GM19468 (cell line): ENCODE results near the gene FBXW8.

Source experiments
- ATAC-seq: cut with Tn5 transposase; IDR thresholded peaks from one replicate; pipeline ENCODE4 v1.9.1; 2021; ENCODE audit warnings: mild to moderate bottlenecking, moderate library complexity, moderate number of reproducible peaks; ENCODE audit not compliant: unreplicated experiment; ENCODE audit errors: extremely low read depth

FBXW8 gene

DNA sequence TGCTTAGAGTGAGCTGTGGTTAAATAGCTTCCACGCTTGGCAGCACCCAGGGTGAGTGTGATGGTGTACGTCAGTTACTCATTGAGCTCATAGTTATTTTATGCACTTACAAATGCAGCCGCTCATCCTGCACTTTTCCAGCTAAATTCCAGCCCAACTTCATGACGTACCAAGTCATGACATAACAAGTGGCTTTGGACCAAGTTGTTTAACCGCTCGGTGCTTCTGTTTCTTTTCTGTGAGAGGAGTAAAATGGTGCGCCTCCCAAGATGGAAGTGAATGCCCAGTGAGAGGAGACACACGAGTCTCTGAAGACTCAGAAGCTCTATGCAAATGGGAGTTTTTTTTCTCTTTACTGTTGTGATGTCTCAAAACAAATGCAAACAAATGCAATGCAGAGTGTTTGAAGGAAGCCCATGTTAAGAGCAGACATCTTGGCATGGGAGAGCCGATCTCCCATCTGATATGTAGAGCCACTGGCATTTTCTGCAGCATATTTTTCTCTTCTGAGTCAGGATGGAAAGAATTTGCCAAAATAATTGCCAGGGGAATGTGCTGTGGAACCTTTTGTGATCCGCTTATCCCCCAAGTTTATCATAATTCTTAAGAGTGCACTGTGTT, 72.2 kb downstream of the FBXW8 start:
- ATAC-seq, result no peak

DNA sequence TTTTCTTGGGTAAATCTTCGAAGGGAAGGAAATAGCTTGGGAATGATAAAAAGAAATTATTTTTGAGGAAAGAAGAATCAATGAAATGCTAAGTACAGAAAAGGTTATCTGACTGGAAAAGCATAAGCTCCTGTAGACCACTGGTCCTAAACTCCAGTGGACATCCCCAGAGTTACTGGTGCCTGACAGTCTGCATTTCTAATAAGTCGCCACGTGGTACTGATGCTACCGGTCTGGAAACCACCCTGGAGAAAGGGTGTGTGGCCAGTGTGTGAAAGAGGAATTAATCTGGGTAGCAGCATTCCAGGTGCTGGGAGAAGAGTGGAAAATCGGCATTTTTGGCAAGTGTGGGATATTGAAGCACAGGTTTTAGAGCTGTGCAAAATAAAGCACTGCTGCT, 73.3 kb downstream of the FBXW8 start:
- no peak for ATAC-seq

DNA sequence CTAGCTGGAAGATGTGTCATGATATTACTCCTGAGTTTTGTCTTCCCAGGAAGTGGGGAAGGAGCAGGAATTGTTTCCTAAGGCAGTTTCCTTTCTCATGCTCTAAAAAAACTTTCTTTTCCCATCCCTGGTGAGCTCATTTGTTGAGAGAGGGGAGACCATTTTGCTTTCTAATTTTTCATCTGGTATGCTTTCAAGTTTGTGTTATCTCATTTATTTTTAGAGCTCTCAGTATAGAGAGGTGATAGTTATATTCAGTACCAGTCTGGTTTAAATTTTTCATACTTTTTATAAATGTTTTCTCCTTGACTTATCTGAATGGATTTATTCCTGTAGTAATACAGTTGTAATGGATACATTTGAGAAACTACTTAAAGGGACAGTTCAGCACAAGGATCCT, 79.6 kb downstream of the FBXW8 start:
- no peak for ATAC-seq

DNA sequence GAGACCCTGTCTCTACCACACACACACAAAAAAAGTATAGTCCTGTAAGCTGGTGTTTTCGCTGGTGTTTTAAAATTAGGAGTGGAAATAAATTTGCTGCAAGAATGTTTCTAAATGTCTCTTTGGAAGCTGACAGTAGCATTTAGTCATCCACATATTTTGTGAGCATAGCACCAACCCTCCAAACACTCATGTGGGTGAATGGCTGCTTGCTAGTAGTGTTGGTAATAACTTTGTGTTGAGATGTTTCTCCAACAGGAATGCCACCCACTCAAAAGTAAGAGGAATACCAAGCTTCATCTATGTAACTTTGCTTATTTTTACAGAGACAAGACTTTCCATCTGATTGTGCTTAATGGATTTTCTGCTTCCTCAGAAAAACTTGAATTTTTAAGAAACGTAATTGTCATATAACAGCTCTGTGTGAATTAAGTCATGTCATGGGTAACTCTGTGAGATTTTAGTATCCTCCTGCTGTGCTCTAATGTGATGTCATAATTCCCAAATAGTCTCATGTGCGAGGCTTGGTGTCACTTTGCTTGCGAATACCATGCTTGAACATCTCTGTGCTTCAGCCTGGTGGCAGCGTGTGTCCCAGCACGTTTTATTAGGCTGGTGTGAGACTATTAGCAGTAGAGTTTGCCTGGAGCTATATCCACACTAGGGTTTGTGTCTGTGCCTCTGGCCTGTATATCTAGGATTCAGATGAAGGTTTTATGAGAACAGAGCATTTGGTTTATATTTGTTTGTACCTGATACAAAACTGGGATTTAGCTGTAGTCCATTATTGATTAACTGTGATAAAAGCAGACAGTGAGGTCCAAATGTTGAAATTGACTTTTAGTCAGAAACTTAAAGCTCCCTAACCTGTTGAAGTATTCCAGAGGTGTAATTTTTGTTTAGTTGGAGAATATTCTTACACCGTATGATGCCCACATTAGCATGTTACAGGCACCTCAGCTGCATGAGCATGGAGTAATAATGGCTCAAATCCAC, 80.5 kb downstream of the FBXW8 start:
- no peak for ATAC-seq

DNA sequence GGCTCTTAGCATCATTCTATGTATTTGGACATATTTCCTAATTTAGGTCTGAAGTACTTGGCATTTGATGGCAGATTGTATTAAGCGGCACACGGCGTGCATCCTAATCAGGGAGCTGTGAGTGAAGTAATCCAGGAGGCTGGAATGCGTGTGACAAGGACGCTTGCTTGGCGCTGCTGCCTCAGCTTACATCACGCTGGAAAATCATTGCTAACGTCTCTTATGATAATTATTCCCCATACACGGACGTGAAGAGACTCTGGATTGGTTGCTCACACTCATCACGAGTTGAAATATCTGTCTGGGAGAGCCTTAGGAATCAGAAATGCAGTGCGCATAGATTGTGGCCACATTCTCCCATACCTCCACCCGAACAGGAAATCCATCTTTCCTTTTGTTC, 85.3 kb downstream of the FBXW8 start:
- ATAC-seq, result no peak

DNA sequence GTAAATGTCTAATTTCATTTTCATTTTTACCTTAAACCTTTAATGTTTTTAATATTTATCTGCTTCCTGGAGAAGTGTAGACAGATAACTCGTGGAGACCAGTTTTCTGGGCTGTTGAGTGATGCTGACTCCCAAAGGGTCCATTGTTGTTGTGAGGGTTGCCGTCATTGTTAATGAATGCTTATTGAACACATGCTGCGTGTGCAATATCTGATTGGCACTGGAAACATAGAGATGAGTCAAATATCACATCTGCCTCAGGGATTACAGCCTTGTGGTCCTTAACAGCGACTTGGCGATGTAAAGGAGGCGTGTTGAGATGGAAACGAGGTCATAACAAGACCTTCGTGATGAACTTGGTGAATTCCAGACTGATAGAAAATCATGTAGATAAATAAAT, 85.9 kb downstream of the FBXW8 start:
- no peak for ATAC-seq

DNA sequence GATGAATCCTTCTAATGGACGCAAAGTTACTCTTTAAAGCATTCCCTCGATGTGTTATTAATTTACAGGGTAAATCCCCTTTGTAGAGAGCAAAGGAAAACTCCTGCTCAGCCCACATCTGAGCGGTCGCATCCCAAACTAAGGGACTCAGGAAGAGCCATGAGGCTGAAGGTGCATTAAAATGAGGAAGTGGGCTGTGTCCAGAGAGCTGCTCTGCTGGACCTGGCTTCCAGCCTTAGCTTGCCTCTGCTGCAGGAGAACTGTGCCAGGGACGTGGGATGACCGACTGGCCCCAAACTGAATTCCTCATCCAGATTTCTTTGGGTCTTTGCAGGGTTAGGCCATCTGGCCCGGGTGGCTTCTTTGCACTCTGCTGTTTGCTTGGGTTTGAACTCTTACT, 88.3 kb downstream of the FBXW8 start:
- no peak for ATAC-seq

DNA sequence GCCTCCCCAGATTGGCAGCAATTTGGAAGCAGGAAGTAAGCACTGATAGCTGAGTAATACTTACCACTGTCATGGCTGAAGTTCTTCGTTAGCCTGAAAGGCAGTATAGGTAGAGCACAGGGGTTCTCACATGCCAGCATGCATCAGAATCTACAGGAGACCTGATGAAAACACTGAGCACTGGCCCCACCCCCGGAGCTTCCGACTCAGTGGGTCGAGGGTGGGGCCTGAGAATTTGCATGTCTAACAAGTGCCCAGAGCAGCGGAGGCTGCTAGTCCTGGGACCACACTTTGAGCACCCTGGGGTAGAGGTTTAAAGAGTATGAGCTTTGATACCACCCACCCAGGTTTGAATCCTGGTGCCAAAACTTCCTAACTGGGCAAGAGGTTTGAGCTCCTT, 89.6 kb downstream of the FBXW8 start:
- no peak for ATAC-seq

DNA sequence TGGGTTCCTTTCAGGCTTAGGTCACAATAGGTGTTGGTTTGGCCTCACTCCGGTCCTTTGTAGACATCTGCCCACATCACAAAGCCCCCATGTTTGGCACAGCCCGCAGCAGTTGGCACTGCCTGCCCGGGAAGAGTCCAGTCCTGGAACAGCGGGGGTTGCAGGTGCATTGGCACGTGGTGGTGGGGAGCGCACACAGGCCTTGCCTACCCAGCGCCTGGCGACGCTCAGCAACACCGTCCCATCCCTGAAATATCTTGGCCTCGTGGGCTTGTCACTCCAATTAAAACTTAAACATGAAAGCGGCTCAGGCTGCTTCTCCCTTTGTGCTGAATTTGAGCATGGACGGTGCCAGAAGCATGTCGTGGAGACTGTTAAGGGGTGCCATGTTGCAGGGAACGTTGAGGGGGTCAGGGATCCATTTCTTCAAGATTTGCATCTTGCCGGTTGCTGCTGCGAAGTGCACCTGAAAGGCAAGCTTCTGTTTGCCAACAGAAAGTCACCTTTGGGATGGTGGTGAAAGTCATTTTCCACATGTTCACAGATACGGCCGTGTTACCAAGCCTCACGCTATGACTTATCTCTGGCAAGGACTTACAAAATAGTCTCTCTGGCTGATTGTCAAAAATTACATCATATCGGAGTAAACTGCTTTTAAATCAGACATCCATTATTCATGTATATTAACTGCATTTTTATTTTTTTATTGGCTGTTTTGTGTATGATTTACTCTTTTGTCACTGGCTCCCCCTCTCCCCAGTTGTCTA, 91.5 kb downstream of the FBXW8 start:
- no peak for ATAC-seq

DNA sequence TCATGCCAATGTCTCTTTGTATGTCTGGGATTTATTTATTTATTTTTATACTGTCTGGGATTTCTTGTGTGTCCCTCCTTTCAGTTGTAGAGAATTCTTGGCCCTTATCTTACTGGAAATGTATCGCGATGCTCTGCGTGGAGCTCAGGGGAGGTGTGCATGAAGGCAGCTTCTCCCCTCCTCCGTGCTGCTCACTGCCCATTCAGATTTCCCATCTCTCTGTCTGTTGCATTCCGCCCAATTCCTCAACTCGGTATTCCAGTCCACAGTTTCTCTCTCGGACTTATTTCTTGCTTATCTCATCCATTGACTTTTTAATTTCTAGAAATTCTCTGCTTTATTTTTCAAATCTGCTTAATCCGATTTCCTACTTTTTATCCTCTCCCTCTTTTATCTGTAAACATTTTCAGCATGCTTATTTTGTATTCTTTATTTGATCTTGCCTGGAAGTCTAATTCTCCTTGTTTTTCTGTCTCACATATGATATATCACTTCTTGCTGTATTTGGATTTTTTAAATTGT, 93.2 kb downstream of the FBXW8 start:
- ATAC-seq, result no peak

DNA sequence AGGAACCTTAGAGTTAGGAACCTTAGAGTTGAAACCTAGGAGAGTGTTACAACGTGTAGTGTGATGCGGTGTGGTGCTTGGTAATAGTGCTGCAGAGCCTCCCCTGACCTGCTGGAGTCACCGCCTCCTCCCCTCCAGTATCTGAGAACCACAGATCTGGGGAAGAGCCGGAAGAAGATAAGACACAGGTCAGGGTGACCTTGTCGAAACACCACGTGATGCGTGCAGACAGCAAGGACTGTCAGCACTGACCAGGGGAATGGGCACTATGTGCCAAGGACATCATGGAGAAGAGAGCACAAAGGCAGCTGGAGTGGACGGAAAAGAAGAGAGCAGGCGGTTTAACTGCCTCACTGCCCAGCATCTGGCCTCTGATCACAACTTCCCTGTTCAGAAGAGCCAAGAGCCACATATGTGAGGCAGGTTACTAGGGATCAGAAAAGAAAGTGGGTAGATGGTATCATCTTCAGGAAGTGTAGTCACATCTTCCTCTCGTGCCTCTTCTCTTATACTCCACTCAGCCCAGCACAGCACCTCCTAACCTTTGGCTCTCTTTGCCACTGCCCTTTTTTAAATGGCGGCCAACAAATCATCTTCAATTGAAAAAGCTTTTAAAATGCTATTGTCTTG, 94.8 kb downstream of the FBXW8 start:
- no peak for ATAC-seq

DNA sequence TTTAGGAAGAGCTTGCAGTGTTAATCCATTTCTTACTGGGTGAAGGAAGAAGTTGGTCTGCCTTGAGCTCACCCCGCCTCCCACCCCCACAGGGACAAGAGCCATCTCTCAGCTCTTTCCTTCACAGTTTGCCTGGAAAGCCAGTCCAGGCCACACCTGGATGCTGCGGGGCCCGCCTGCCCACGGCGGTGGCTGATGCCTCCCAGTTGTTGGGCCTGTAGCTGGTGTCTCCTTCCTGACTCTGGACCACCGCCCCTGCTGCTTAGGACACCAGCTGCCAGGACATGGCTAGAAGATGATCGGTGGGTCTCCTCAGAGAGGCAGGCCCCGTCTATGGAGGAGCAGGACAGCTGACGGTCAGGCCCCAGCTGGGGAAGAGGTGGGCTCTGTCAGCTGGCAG, 95.6 kb downstream of the FBXW8 start:
- ATAC-seq, result no peak

DNA sequence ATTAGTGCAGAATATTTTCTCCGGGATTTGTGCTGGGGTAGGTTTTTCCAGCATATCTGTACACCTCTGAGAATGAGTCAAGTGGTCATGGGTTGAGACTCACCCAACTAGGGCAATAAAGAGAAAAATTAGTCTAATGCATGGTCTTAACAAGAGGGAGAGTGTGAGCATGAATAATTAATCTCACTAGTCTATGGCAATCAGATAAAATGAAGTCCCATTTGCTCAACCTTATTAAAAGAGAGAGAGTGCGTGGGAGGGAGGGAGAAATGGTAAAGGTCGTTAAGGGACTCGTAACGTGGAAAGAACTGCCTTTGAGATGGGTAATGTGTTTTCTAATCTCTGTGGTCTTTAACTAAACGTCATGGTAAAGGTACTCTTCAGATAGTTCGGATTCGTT, 96.8 kb downstream of the FBXW8 start:
- ATAC-seq, result no peak

DNA sequence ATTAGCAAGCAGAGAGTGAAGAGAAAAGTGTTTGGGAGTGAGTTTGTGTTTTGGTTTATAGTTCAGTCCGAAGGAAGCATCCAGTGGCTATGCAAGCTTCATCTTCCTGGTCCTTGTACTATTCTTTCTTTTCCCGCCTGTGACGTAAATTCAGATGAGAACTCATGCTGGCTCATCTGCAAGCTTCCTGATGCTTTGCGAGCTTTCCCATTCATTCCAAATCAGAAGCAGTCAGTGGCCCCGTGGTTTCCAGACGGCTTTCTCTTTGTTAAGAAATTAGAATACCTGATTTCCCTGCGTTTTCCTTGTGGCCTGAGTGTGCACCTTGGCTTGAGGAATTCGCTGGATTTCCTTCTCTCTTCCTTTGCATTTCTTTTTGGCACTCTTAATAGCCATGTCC, 99.0 kb downstream of the FBXW8 start:
- ATAC-seq, result no peak

DNA sequence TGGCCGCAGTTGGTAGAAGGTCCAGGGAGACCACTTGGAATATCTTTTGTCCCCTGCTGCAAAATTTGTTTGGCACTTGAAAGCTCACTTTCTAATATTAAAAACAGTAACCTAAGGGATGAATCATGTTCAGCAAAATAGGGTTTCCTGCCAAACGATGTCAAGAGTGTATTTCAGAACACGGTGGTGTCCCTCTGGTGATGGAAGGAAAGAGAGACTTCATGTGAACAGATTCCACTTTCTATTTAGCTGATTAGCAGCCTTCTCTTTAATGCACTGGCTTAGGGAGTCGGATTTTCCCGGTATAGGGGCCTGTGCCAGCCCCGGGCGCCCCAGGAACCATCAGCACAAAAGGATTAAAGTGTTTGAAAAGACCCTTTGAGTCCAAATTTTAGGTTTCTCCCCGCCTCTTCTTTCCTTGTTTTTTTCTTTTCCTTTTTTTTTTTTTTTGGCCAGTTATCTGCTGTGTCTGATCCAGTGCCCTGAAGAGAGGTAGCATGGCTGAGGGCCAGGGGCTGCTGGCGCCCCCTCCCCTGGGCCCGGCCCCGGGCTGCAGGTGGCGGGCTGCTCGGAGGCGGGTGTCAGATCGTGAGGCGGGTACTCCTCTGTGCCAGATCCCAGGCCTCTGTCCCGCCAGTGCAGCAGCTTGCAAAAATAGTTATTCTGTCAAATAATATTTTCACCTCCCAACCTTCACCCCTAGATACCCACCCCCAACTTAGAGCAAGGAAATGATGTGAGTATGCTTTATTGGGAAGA, 100.1 kb downstream of the FBXW8 start:
- no peak for ATAC-seq

DNA sequence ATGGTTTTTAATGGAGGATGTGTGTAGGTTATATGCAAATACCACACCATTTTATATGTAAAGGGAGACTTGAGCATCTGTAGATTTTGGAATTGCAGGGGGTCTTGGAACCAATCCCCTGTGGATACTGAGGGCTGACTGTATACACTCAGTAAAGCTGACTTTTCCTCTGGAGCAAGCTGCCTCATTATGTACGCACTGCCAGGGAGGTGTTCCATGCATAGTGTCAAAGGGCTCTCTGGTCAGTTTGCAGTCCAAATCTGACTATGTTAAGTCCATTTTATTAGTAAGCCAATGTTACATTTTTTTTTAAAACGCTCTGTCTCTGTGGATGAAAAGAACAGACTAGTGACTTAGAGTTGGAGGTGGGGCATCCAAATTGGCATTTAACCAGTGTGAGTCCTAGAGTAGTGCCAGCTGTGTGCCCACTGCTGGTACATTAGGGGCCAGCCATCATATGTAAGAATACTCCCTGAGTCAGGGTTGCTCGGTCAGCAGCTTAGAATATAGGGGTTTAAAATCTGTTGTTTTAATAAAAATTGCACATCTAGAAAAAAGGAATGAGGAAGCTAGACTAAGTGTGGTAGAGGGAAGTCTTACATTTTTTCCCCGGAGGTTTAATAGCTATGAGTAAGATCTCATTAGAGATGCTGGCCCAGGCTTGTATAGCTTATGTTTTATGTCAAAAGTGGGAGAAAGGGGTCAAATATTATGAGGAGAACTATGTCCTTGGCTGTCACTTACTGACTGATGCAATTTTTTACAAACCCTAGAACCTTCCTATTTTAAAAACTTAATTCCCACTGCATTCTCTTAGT, 101.4 kb downstream of the FBXW8 start:
- no peak for ATAC-seq

DNA sequence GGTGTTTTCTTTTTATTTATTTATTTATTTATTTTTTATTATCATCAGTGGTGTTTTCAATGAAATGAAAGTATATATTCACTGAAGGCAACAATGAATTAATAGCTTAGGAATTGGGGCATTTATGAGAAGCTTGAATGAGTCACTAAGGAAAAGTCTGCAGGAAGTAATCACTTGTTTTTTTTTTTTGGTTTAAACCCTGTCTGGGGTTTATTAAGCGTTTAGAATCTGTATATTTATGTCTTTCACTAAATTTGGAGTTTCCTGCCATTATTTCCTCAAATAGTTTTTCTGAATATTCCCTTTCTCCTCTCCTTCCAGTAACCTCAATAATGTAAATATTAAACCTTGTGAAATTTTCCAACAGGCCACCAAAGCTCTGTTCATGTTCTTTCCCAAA, 103.0 kb downstream of the FBXW8 start:
- ATAC-seq, result no peak

DNA sequence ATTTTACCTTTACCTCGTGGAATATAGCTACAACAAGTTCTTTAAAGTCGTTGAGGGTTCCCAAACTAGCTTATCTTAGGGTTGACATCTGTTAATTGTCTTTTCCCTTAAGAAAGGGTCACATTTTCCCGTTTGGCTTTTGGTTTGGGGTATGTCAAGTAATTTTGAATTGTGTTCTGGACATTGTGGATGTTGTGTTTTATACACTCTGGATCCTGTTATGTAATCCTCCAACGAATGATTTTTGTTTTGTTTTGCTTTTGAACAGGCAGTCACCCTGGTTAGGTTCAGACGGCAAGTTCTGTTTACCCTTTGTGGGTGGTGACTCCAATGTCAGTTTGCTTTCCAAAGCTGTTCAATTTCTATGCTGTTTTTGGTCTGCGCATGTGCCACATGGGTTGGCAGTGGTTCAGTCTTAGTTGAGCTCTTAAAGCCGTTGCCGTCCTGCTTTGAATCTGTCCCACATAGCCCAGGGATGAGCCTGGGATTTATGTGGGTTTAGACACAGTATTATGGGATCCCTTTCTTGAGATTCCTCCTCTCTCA, 103.7 kb downstream of the FBXW8 start:
- ATAC-seq, result no peak
